Retinal pigment epithelial cell (primary cell): Measurements from ENCODE around the gene ASIC2.

Experiments
- DNase-seq: peaks from one replicate; pipeline ENCODE4 v3.0.0-alpha.2; 2010; ENCODE audit warnings: low read depth
- H3K4me3 ChIP-seq: 2 replicates; pipeline ENCODE4 v1.5.1; 2011; ENCODE audit warnings: mild to moderate bottlenecking, low read length, control low read depth, moderate library complexity
- CTCF ChIP-seq: conservative IDR thresholded peaks from 2 replicates; pipeline ENCODE4 v1.5.1; 2011; ENCODE audit warnings: low read depth, low read length, control low read depth, inconsistent platforms

ASIC2 gene

DNA sequence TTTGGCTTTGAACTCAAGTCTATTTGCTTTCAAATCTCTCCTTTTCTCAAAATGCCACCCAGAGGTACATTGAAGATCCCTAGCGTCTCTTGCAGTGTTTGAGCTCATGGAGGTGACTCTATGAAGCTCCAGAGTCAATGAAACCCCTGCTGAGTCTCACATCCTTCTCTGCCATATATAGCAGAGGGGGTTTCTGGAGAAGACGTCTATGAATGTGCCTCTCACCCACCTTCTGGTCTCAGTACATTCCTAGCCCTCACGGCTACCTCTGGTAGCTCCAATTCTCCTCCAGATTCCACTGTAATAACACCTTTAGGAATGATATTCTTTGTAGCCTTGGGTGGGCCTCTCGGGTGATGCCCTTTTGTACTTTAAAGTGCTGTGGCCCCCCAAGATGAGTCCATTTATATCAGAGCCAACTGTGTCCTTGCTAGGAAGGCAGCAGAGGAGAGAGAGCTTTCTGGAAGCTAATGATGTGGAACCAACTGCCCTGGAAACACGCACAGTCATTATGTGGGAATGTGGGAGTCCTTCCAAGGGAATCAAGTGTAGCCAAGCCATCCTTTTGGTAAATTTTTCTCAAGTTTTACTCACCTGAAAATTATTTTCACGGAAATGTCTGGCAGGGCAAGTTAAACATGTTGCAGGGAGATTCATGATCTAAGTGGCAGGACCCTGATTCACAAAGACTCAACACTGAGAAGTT is 123.4 kb downstream of the ASIC2 start:
- no peak overlapping the region for H3K4me3 ChIP-seq
- TF ChIP-seq CTCF, result no peak
- DNase-seq, result peak; percentile 32

GRCh38 chr17:33167736-33168135 is 125.4 kb downstream of the ASIC2 start:
- no peak for DNase-seq
- no peak for TF ChIP-seq CTCF
- H3K4me3 ChIP-seq, result no peak overlapping the region

DNA sequence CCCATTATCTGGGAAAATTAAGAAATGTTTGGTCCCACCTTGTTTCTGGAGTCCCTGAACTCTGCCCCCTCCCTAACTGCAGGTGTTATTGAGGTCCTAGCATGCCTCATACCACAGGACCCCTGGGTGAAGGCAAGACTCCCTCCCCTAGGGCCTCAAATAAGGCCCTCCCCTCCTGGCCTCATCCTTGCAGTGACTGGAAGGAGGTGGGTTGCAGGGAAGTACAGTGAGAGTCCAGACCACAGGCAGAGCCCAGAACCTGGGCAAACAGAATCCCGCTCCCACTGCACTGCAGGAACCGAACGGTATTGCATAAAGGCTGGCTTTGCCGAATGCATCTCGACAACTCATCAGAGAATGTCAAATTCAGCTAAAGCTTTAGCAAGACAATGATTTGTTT is 126.6 kb downstream of the ASIC2 start:
- no peak for TF ChIP-seq CTCF
- no peak overlapping the region for H3K4me3 ChIP-seq
- DNase-seq, result no peak

DNA sequence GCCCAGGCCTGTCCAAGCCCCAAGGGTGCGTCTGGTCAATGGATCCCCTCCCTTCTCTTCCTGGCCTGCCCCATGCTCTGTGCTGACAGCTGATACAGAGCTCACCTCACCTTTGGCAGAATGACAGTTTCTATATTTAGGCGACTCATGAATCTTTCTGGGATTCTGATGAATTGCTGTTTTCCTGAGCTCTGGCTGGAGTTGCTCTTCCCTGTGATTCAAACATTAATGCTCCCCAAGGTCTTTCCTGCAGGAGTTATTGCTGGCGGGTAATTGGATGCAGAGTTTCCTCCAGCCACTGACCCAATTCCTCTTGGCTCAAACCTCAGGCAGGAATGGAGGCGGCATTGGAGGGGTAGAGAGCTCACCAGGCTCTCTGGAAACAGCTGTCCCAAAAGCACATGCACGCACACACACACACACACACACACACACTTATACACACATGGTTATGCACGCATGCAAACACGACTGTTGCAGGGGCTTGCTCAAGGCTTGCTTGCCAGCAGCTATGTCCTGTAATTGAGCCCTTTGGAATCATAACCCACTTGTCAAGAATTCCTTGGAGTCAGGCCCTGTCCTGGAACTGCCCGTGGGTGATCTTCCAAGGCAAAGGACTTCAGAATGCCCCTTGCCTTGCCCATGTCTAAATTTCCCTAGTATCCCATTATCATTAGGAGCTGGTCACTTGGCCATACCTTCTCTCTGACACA is 128.8 kb downstream of the ASIC2 start:
- TF ChIP-seq CTCF, result no peak
- DNase-seq, result no peak
- no peak overlapping the region for H3K4me3 ChIP-seq

GRCh38 chr17:33163533-33164168 is 129.4 kb downstream of the ASIC2 start:
- no peak overlapping the region for H3K4me3 ChIP-seq
- DNase-seq, result no peak
- no peak for TF ChIP-seq CTCF

GRCh38 chr17:33154869-33155455 is 138.1 kb downstream of the ASIC2 start:
- H3K4me3 ChIP-seq, result no peak overlapping the region
- TF ChIP-seq CTCF, result no peak
- no peak for DNase-seq
